Peyer's patch (tissue), 4 donors: Measurements from ENCODE around the gene SPRY1. TPM values are rescaled to one million over a fixed set of nuclear protein-coding genes. Genes with fewer than 3 reads are reported as not detected.

ENCODE experiments used
- DNase-seq, 3 donors: peaks; one replicate each; pipeline ENCODE4 v3.0.0-alpha.2; 2017 to 2019
- H3K27ac ChIP-seq, 4 donors: fragments of 200-600 bp; sonication (generic); one replicate each; pipeline ENCODE4 v1.5.1; 2016 to 2019
- H3K27me3 ChIP-seq, 2 donors: fragments of 200-600 bp; sonication (generic); one replicate each; pipeline ENCODE4 v1.5.1; 2019
- H3K36me3 ChIP-seq, 3 donors: fragments of 200-600 bp; sonication (generic); one replicate each; pipeline ENCODE4 v1.5.1; 2016 to 2019
- H3K4me1 ChIP-seq, 4 donors: fragments of 200-600 bp; sonication (generic); one replicate each; pipeline ENCODE4 v1.5.1; 2016 to 2019
- H3K4me3 ChIP-seq, 4 donors: fragments of 200-600 bp; sonication (generic); 1 replicate in 3 of 4; 2 replicates in 1 of 4; pipeline ENCODE4 v1.5.1; 2016 to 2019; ENCODE audit warnings: mild to moderate bottlenecking in 1 of 4
- H3K9me3 ChIP-seq, 4 donors: fragments of 200-600 bp; sonication (generic); one replicate each; pipeline ENCODE4 v1.5.1; 2016 to 2019; ENCODE audit warnings: mild to moderate bottlenecking in 1 of 4
- CTCF ChIP-seq, 6 experiments: fragments of 450-650 bp in 4 of 6; fragments of 200-600 bp in 2 of 6; sonication (generic) in 1 of 6; IDR thresholded peaks; one replicate each; pipeline ENCODE4 v1.5.1; 2017 to 2019; ENCODE audit warnings: antibody characterized with exemption in 6 of 6, mild to moderate bottlenecking in 3 of 6, moderate library complexity in 1 of 6
- POLR2A ChIP-seq, 2 donors: fragments of 450-650 bp; IDR thresholded peaks; one replicate each; pipeline ENCODE4 v1.5.1; 2017; ENCODE audit warnings: antibody characterized with exemption in 2 of 2, mild to moderate bottlenecking in 2 of 2, moderate library complexity in 2 of 2
- total RNA-seq, 4 donors: library from RNA; depleted of rRNA; stranded (reverse); fragments of >200 nt; gene quantifications; one replicate each; pipeline ENCODE4 v1.1.0, GENCODE V29; 2016

The SPRY1 gene
- total RNA-seq, 4 donors from 2014 or later = 10.7 to 43.7 (median 39.8) TPM

DNA sequence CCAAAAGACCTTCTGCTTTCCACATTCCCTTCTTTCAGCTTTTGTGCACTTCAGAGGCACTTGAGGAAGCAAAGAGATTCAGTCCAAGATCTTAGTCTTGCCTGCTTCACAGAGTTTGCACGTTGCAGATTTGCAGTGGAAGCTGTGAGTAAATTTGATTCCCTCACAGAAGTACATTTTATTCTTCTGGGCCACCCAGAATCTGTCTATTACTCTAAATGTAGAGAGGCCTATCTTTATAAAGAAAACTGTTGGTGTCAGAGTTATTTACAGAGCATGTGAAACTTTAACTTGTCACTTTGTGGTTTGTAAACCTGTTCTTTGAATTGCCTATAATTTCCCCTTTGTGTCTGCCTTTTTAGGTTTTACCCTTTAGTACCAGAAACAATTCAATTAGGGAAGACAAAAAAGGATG lies 15.5 kb downstream of the SPRY1 start:
- no peaks in the 10 kb centered on the region for H3K27me3 ChIP-seq
- H3K27ac ChIP-seq = peak overlapping the region in 1 of 4 donors; percentile 39
- no peak overlapping the region for H3K4me3 ChIP-seq
- TF ChIP-seq POLR2A (IDR thresholded peaks at IDR 0.05) (no peak), CTCF (IDR thresholded peaks at IDR 0.05) (no peak)
- no peaks in the 10 kb centered on the region for H3K36me3 ChIP-seq
- DNase-seq = no peak
- no peaks in the 10 kb centered on the region for H3K9me3 ChIP-seq
- H3K4me1 ChIP-seq = peaks cover 0 to 6% (median 0%) of the 10 kb centered on the region in 4 donors

GRCh38 chr4:123412700-123413512 lies 16.3 kb downstream of the SPRY1 start:
- Histone ChIP-seq H3K4me3 (no peak overlapping the region), H3K36me3 (no peaks in the 10 kb centered on the region), H3K27ac (peak overlapping the region in 1 of 4 donors; percentile 4), H3K27me3 (no peaks in the 10 kb centered on the region), H3K4me1 (peaks cover 0 to 6% (median 0%) of the 10 kb centered on the region in 4 donors), H3K9me3 (no peaks in the 10 kb centered on the region)
- TF ChIP-seq CTCF (IDR thresholded peaks at IDR 0.05) = no peak
- no peak for TF ChIP-seq POLR2A (IDR thresholded peaks at IDR 0.05)
- no peak for DNase-seq

GRCh38 chr4:123415576-123415975 lies 19.0 kb downstream of the SPRY1 start:
- Histone ChIP-seq H3K27me3 (no peaks in the 10 kb centered on the region), H3K36me3 (no peaks in the 10 kb centered on the region), H3K9me3 (no peaks in the 10 kb centered on the region), H3K4me1 (peaks cover 0 to 11% (median 0%) of the 10 kb centered on the region in 4 donors), H3K27ac (no peak overlapping the region), H3K4me3 (no peak overlapping the region)
- no peak for TF ChIP-seq CTCF (IDR thresholded peaks at IDR 0.05)
- no peak for TF ChIP-seq POLR2A (IDR thresholded peaks at IDR 0.05)
- DNase-seq = no peak

GRCh38 chr4:123415977-123416376 lies 19.4 kb downstream of the SPRY1 start:
- Histone ChIP-seq H3K4me1 (peaks cover 0 to 11% (median 0%) of the 10 kb centered on the region in 4 donors), H3K4me3 (no peak overlapping the region), H3K36me3 (no peaks in the 10 kb centered on the region), H3K27ac (no peak overlapping the region), H3K27me3 (no peaks in the 10 kb centered on the region), H3K9me3 (no peaks in the 10 kb centered on the region)
- TF ChIP-seq CTCF (IDR thresholded peaks at IDR 0.05) (no peak), POLR2A (IDR thresholded peaks at IDR 0.05) (no peak)
- no peak for DNase-seq

DNA sequence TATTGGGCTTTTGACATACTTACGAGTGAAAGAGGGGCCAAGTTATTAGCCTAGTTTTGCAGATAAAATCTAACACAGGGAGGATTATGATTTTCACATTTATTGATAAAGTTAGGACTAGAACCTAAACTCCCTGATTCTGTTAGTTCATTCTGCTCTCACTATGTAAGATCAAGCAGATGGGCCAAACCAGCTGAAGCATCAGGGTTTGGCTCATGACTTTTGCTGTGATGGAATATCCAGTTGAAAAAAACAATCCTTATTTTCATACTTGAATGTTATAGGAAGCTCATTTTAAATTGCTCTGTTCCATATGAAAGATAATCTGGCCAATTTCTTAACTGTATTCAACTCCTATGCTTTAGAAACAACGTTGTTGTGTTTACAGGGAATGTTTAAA lies 21.2 kb downstream of the SPRY1 start:
- H3K27me3 ChIP-seq = no peaks in the 10 kb centered on the region
- DNase-seq = no peak
- H3K4me3 ChIP-seq = no peak overlapping the region
- peaks cover 0 to 4% (median 0%) of the 10 kb centered on the region in 4 donors for H3K4me1 ChIP-seq
- no peaks in the 10 kb centered on the region for H3K9me3 ChIP-seq
- TF ChIP-seq POLR2A (IDR thresholded peaks at IDR 0.05) (no peak), CTCF (IDR thresholded peaks at IDR 0.05) (no peak)
- H3K36me3 ChIP-seq = no peaks in the 10 kb centered on the region
- H3K27ac ChIP-seq = peak overlapping the region in 2 of 4 donors; percentile 0 to 35
